Stimulated activated naive B cell treated with anti-CD40 and anti-IgM and Interleukin-4, amounts not matched to agents 10 μg/mL and 1 μg/mL and 100 μg/mL, for 72 hours (primary cell): ENCODE results near the gene ADAD2.
"Not testable (repeated sequence)": the region's sequence is repeated elsewhere in the genome, so short reads cannot be mapped to it uniquely, and the experiment has no call there.

Experiments used
- ATAC-seq, 2 donors: fragments of 150-1000 bp; cut with Tn5 transposase; replicated peaks; 2 replicates each; pipeline ENCODE4 v1.10.0; 2021; ENCODE audit warnings: moderate library complexity in 1 of 2
- DNase-seq: peaks from one replicate; pipeline ENCODE4 v3.0.0; 2021
- H3K27ac Mint-ChIP-seq: one replicate; pipeline ENCODE4 v1.8.0; 2022; ENCODE audit warnings: mild to moderate bottlenecking, mixed read lengths
- H3K27me3 Mint-ChIP-seq, 2 donors: one replicate each; pipeline ENCODE4 v1.8.0; 2022; ENCODE audit warnings: mixed read lengths in 2 of 2
- H3K36me3 Mint-ChIP-seq, 2 donors: one replicate each; pipeline ENCODE4 v1.8.0; 2022; ENCODE audit warnings: mixed read lengths in 2 of 2, mild to moderate bottlenecking in 1 of 2
- H3K4me1 Mint-ChIP-seq, 2 donors: one replicate each; pipeline ENCODE4 v1.8.0; 2022; ENCODE audit warnings: mixed read lengths in 2 of 2, mild to moderate bottlenecking in 1 of 2
- H3K4me3 Mint-ChIP-seq, 2 donors: one replicate each; pipeline ENCODE4 v1.8.0; 2022; ENCODE audit warnings: mild to moderate bottlenecking in 2 of 2, mixed read lengths in 2 of 2, moderate library complexity in 1 of 2
- H3K9me3 Mint-ChIP-seq, 2 donors: one replicate each; pipeline ENCODE4 v1.8.0; 2022; ENCODE audit warnings: mixed read lengths in 2 of 2, mild to moderate bottlenecking in 1 of 2

The ADAD2 gene

GRCh38 chr16:84196101-84196500, 5.1 kb downstream of the ADAD2 start:
- no peak for DNase-seq
- H3K27me3 Mint-ChIP-seq: peaks cover 0 to 10% of the 10 kb centered on the region in 2 donors
- no peaks in the 10 kb centered on the region for H3K9me3 Mint-ChIP-seq
- no peak overlapping the region for H3K27ac Mint-ChIP-seq
- H3K4me3 Mint-ChIP-seq: no peak overlapping the region
- ATAC-seq: no peak
- H3K36me3 Mint-ChIP-seq: no peaks in the 10 kb centered on the region
- peaks cover 9 to 18% of the 10 kb centered on the region in 2 donors for H3K4me1 Mint-ChIP-seq

GRCh38 chr16:84196727-84197394, 5.9 kb downstream of the ADAD2 start:
- no peak for DNase-seq
- Mint-ChIP-seq H3K27ac (no peak overlapping the region), H3K4me3 (no peak overlapping the region), H3K27me3 (peaks cover 0 to 10% of the 10 kb centered on the region in 2 donors), H3K9me3 (no peaks in the 10 kb centered on the region), H3K36me3 (no peaks in the 10 kb centered on the region), H3K4me1 (peaks cover 9 to 18% of the 10 kb centered on the region in 2 donors)
- no peak for ATAC-seq

- H3K4me3 Mint-ChIP-seq: no peak overlapping the region
These were observed 6.6 kb downstream of the ADAD2 start for GRCh38 chr16:84197466-84198128.

GRCh38 chr16:84198401-84198800, 7.4 kb downstream of the ADAD2 start:
- no peak for ATAC-seq
- no peak overlapping the region for H3K27ac Mint-ChIP-seq
- no peaks in the 10 kb centered on the region for H3K9me3 Mint-ChIP-seq

More at GRCh38 chr16:84197466-84198128, 6.6 kb downstream of the ADAD2 start:
- Mint-ChIP-seq H3K9me3 (no peaks in the 10 kb centered on the region), H3K27ac (no peak overlapping the region), H3K4me1 (peaks cover 9 to 18% of the 10 kb centered on the region in 2 donors), H3K36me3 (no peaks in the 10 kb centered on the region), H3K27me3 (peaks cover 0 to 10% of the 10 kb centered on the region in 2 donors)
- DNase-seq (no peak), ATAC-seq (no peak)

GRCh38 chr16:84199097-84199496, 8.1 kb downstream of the ADAD2 start:
- Mint-ChIP-seq H3K36me3 (no peaks in the 10 kb centered on the region), H3K4me3 (no peak overlapping the region), H3K27me3 (peaks cover 0 to 9% of the 10 kb centered on the region in 2 donors), H3K4me1 (peaks cover 7 to 10% of the 10 kb centered on the region in 2 donors), H3K27ac (no peak overlapping the region), H3K9me3 (no peaks in the 10 kb centered on the region)
- no peak for DNase-seq
- no peak for ATAC-seq

More at GRCh38 chr16:84198401-84198800, 7.4 kb downstream of the ADAD2 start:
- Mint-ChIP-seq H3K4me3 (no peak overlapping the region), H3K27me3 (peaks cover 0 to 10% of the 10 kb centered on the region in 2 donors), H3K36me3 (no peaks in the 10 kb centered on the region), H3K4me1 (peaks cover 9 to 17% of the 10 kb centered on the region in 2 donors)
- no peak for DNase-seq

- H3K27ac Mint-ChIP-seq: no peak overlapping the region
- ATAC-seq (no peak), DNase-seq (no peak)
- H3K27me3 Mint-ChIP-seq: peaks cover 0 to 1% of the 10 kb centered on the region in 2 donors
- no peaks in the 10 kb centered on the region for H3K9me3 Mint-ChIP-seq
- no peaks in the 10 kb centered on the region for H3K36me3 Mint-ChIP-seq
- peaks cover 0 to 2% of the 10 kb centered on the region in 2 donors for H3K4me1 Mint-ChIP-seq
- H3K4me3 Mint-ChIP-seq: no peak overlapping the region
These were observed 8.9 kb downstream of the ADAD2 start for GRCh38 chr16:84199861-84200260.

GRCh38 chr16:84204551-84204950, 13.6 kb downstream of the ADAD2 start:
- H3K9me3 Mint-ChIP-seq, H3K36me3 Mint-ChIP-seq, H3K27me3 Mint-ChIP-seq, H3K27ac Mint-ChIP-seq, H3K4me3 Mint-ChIP-seq, ATAC-seq, H3K4me1 Mint-ChIP-seq, DNase-seq: not testable (repeated sequence)

GRCh38 chr16:84205123-84205522, 14.2 kb downstream of the ADAD2 start:
- H3K36me3 Mint-ChIP-seq, H3K4me1 Mint-ChIP-seq, DNase-seq, H3K4me3 Mint-ChIP-seq, H3K9me3 Mint-ChIP-seq, H3K27ac Mint-ChIP-seq, ATAC-seq, H3K27me3 Mint-ChIP-seq: not testable (repeated sequence)

- H3K36me3 Mint-ChIP-seq: no peaks in the 10 kb centered on the region
- no peak for DNase-seq
- no peak overlapping the region for H3K27ac Mint-ChIP-seq
- no peak for ATAC-seq
- peaks cover 0 to 2% of the 10 kb centered on the region in 2 donors for H3K9me3 Mint-ChIP-seq
- H3K27me3 Mint-ChIP-seq: peaks cover 7 to 8% of the 10 kb centered on the region in 2 donors
- H3K4me3 Mint-ChIP-seq: no peak overlapping the region
- H3K4me1 Mint-ChIP-seq: no peaks in the 10 kb centered on the region
These were observed 15.2 kb downstream of the ADAD2 start for GRCh38 chr16:84205976-84206691.

- Mint-ChIP-seq H3K4me3 (no peak overlapping the region), H3K9me3 (peaks cover 0 to 2% of the 10 kb centered on the region in 2 donors), H3K27ac (no peak overlapping the region), H3K36me3 (no peaks in the 10 kb centered on the region), H3K4me1 (no peaks in the 10 kb centered on the region), H3K27me3 (peaks cover 7 to 8% of the 10 kb centered on the region in 2 donors)
- no peak for DNase-seq
- ATAC-seq: no peak
These were observed 16.3 kb downstream of the ADAD2 start for GRCh38 chr16:84207251-84207650.

GRCh38 chr16:84207879-84208278, 16.9 kb downstream of the ADAD2 start:
- Mint-ChIP-seq H3K4me1 (no peaks in the 10 kb centered on the region), H3K27ac (no peak overlapping the region), H3K27me3 (peaks cover 8 to 10% of the 10 kb centered on the region in 2 donors), H3K9me3 (peaks cover 0 to 2% of the 10 kb centered on the region in 2 donors), H3K4me3 (no peak overlapping the region), H3K36me3 (no peaks in the 10 kb centered on the region)
- ATAC-seq (no peak), DNase-seq (no peak)

- H3K27me3 Mint-ChIP-seq: peaks cover 14% of the 10 kb centered on the region in 2 donors
- ATAC-seq: no peak
- H3K9me3 Mint-ChIP-seq: peaks cover 0 to 2% of the 10 kb centered on the region in 2 donors
- H3K4me1 Mint-ChIP-seq: no peaks in the 10 kb centered on the region
- no peaks in the 10 kb centered on the region for H3K36me3 Mint-ChIP-seq
- H3K27ac Mint-ChIP-seq: no peak overlapping the region
- DNase-seq: no peak
- no peak overlapping the region for H3K4me3 Mint-ChIP-seq
These were observed 19.0 kb downstream of the ADAD2 start for GRCh38 chr16:84209989-84210388.

GRCh38 chr16:84212154-84212553, 21.2 kb downstream of the ADAD2 start:
- DNase-seq (no peak), ATAC-seq (no peak)
- H3K4me1 Mint-ChIP-seq: no peaks in the 10 kb centered on the region
- no peak overlapping the region for H3K4me3 Mint-ChIP-seq
- peaks cover 6 to 7% of the 10 kb centered on the region in 2 donors for H3K27me3 Mint-ChIP-seq
- peaks cover 0 to 2% of the 10 kb centered on the region in 2 donors for H3K9me3 Mint-ChIP-seq
- H3K36me3 Mint-ChIP-seq: no peaks in the 10 kb centered on the region
- H3K27ac Mint-ChIP-seq: no peak overlapping the region

- ATAC-seq (no peak), DNase-seq (no peak)
- Mint-ChIP-seq H3K4me1 (no peaks in the 10 kb centered on the region), H3K36me3 (no peaks in the 10 kb centered on the region), H3K27ac (no peak overlapping the region), H3K27me3 (peaks cover 7 to 11% of the 10 kb centered on the region in 2 donors), H3K9me3 (peaks cover 0 to 2% of the 10 kb centered on the region in 2 donors), H3K4me3 (no peak overlapping the region)
These were observed 21.7 kb downstream of the ADAD2 start for GRCh38 chr16:84212631-84213030.
